Peyer's patch (tissue), 4 donors: ENCODE data around the gene DOCK8.

ENCODE experiments used
- POLR2A ChIP-seq, 2 donors: fragments of 450-650 bp; IDR thresholded peaks; one replicate each; pipeline ENCODE4 v1.5.1; 2017; ENCODE audit warnings: antibody characterized with exemption in 2 of 2, mild to moderate bottlenecking in 2 of 2, moderate library complexity in 2 of 2
- TF ChIP-seq, protein P1 (sequence below), 6 experiments: fragments of 450-650 bp in 4 of 6; fragments of 200-600 bp in 2 of 6; sonication (generic) in 1 of 6; IDR thresholded peaks; one replicate each; pipeline ENCODE4 v1.5.1; 2017 to 2019; ENCODE audit warnings: antibody characterized with exemption in 6 of 6, mild to moderate bottlenecking in 3 of 6, moderate library complexity in 1 of 6

DNA sequence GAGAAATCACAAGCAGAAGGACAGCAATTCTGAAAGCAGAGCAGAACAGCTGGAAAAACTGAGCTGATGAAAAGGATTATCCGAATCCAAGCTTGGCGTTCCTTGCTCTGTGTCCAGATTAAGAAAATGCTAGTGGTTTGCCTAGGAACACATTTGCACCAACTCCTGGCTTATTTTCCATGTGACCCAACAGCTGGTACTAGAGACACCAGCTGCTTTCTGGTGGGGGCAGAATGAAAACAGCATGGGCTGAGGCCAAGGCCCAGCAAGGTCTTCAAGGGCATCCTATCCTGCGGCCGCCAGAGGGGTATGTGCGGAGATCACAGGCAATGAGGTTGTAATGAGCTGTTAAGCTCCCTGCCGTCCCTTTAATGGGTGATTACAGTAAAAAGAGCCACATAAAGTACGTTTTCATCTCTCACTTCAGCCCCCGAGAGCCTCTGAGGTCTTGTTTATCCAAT, 131.5 kb downstream of the DOCK8 start:
- TF ChIP-seq, protein P1, sequence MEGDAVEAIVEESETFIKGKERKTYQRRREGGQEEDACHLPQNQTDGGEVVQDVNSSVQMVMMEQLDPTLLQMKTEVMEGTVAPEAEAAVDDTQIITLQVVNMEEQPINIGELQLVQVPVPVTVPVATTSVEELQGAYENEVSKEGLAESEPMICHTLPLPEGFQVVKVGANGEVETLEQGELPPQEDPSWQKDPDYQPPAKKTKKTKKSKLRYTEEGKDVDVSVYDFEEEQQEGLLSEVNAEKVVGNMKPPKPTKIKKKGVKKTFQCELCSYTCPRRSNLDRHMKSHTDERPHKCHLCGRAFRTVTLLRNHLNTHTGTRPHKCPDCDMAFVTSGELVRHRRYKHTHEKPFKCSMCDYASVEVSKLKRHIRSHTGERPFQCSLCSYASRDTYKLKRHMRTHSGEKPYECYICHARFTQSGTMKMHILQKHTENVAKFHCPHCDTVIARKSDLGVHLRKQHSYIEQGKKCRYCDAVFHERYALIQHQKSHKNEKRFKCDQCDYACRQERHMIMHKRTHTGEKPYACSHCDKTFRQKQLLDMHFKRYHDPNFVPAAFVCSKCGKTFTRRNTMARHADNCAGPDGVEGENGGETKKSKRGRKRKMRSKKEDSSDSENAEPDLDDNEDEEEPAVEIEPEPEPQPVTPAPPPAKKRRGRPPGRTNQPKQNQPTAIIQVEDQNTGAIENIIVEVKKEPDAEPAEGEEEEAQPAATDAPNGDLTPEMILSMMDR (IDR thresholded peaks at IDR 0.05) = no peak
- TF ChIP-seq POLR2A (IDR thresholded peaks at IDR 0.05) = no peak
